ENCODE measurements around the gene POLR2J3. TPM values are rescaled to one million over a fixed set of nuclear protein-coding genes. Genes with fewer than 3 reads are reported as not detected.
"Not testable (repeated sequence)": the region's sequence is repeated elsewhere in the genome, so short reads cannot be mapped to it uniquely, and the experiment has no call there.

POLR2J3 gene
- total RNA-seq, 6 experiments from 2014 or later, result 6.3 to 25.3 (median 12.9) TPM

- DNase-seq; H3K9me3 ChIP-seq; H3K27me3 ChIP-seq; ATAC-seq; H3K27ac ChIP-seq; H3K4me3 ChIP-seq; H3K4me1 ChIP-seq; H3K36me3 ChIP-seq; intact Hi-C loops (cut with DNase I): not testable (repeated sequence)
- no CpG with 5 or more reads among the region's 11 CpGs for WGBS (ENCODE audit: insufficient coverage, low coverage, low lambda C conversion rate, missing lambda C conversion rate)
These were observed 29.6 kb downstream of the POLR2J3 start for GRCh38 chr7:102542771-102543170.

- DNase-seq; H3K4me3 ChIP-seq; intact Hi-C loops (cut with DNase I); H3K27ac ChIP-seq; H3K36me3 ChIP-seq; H3K27me3 ChIP-seq; H3K9me3 ChIP-seq; H3K4me1 ChIP-seq: not testable (repeated sequence)
- WGBS (ENCODE audit: insufficient coverage, low coverage, low lambda C conversion rate, missing lambda C conversion rate), result no CpG with 5 or more reads among the region's 8 CpGs
- peak in 2 of 4 donors; percentile 6 to 8 for ATAC-seq
These were observed 30.3 kb downstream of the POLR2J3 start for GRCh38 chr7:102542083-102542482.

DNA sequence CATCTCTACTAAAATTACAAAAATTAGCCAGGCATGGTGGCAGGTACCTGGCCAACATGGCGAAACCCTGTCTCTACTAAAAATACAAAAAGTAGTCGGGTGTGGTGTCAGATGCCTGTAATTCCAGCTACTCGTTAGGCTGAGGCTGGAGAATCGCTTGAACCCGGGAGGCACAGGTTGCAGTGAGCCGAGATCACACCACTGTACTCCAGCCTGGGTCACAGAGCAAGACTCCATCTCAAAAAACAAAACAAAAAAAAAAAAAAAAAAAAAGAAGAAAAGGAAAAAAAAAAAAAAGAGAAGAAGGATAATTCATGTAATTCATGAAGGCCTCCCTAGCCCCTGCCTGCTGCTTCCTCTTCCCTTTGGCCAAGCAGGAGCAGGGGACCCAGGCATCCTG, 31.8 kb downstream of the POLR2J3 start:
- H3K36me3 ChIP-seq; H3K4me3 ChIP-seq; H3K27me3 ChIP-seq; intact Hi-C loops (cut with DNase I); DNase-seq; ATAC-seq; H3K9me3 ChIP-seq; H3K4me1 ChIP-seq; H3K27ac ChIP-seq: not testable (repeated sequence)
- 97% methylated on average over 4 of the region's 6 CpGs for WGBS (ENCODE audit: insufficient coverage, low coverage, low lambda C conversion rate, missing lambda C conversion rate)

DNA sequence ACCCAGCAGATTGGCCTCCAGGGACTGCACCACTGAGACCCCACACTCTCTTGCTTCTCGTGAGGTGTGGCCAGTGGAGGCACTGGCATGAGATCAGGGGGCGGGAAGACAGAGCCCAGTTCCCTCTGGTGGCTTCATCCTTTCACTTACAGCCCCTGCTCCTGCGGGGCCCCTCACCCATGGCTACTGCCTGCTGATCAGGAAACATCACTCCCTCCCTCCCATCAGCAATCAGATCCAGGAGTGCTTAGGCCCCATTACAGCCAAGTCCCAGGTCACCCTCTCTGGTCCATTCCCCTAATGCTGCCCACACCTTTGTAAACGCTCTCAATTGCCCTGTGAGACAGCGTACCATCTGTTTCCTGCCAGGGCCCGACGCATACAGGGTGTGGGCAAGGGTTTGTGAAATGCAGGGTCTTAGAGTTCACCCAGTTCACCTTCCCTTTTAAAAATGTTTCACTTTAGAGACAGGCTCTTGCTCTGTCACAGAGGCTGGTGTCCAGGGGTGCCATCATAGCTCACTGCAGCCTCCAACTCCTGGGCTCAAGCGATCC, 37.2 kb downstream of the POLR2J3 start:
- DNase-seq; H3K27ac ChIP-seq; H3K4me1 ChIP-seq; H3K36me3 ChIP-seq; ATAC-seq; H3K27me3 ChIP-seq; H3K9me3 ChIP-seq; H3K4me3 ChIP-seq; intact Hi-C loops (cut with DNase I): not testable (repeated sequence)
- no CpG with 5 or more reads among the region's 8 CpGs for WGBS (ENCODE audit: insufficient coverage, low coverage, low lambda C conversion rate, missing lambda C conversion rate)

DNA sequence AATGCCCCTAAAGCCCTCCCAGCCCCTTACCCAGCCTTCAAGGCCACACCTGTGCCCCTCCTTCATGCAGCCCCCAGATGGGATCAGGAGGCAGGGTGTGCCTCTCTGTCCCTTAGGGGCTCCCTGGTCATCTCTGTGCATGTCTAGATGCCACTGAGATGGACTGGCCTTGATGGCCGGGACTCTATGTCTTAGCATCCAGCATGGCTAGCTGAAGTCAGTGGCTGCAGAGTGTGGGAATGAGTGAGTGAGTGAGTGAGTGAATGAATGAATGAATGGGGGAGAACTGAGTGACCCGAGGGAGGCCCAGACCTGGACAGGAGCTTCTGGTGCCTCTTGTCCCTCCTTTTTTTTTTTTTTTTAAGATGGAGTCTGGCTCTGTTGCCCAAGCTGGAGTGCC, 40.3 kb downstream of the POLR2J3 start:
- intact Hi-C loops (cut with DNase I); H3K36me3 ChIP-seq; H3K4me1 ChIP-seq; H3K9me3 ChIP-seq; H3K27ac ChIP-seq; H3K4me3 ChIP-seq; DNase-seq; H3K27me3 ChIP-seq: not testable (repeated sequence)
- peak in 1 of 4 donors; percentile 0 for ATAC-seq
- 89% methylated on average over 1 of the region's 2 CpGs for WGBS (ENCODE audit: insufficient coverage, low coverage, low lambda C conversion rate, missing lambda C conversion rate)

DNA sequence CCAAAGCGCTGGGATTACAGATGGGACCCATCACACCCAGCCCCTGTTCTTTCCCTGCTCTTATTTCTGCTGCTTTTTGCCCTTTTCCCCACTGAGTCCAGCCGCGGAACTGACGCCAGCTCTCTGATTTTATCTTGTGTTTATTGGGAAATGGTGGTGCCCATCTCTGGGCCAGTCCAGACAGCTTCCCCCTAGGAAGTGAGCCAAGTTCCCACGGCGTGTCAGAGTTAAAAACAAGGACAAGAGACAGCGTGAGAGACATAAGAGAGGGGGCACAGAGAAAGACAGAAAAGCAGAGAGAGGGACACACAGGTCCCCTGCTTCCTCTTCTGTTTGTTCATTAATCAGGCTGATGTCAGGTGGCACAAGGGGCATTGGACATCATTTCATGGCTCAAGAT, 40.8 kb downstream of the POLR2J3 start:
- no CpG with 5 or more reads among the region's 7 CpGs for WGBS (ENCODE audit: insufficient coverage, low coverage, low lambda C conversion rate, missing lambda C conversion rate)
- H3K4me1 ChIP-seq; H3K9me3 ChIP-seq; intact Hi-C loops (cut with DNase I); H3K36me3 ChIP-seq; H3K4me3 ChIP-seq; H3K27me3 ChIP-seq; H3K27ac ChIP-seq: not testable (repeated sequence)
- ATAC-seq (peak; percentile 1 to 30 (median 16)), DNase-seq (peak; percentile 21 to 50 (median 39))

GRCh38 chr7:102527822-102528793, 44.3 kb downstream of the POLR2J3 start:
- intact Hi-C loops (cut with DNase I); H3K9me3 ChIP-seq; H3K27me3 ChIP-seq; H3K4me1 ChIP-seq; H3K27ac ChIP-seq; H3K36me3 ChIP-seq; H3K4me3 ChIP-seq: not testable (repeated sequence)
- ATAC-seq, result peak; percentile 4 to 24 (median 12)
- no CpG with 5 or more reads among the region's 13 CpGs for WGBS (ENCODE audit: insufficient coverage, low coverage, low lambda C conversion rate, missing lambda C conversion rate)
- DNase-seq, result peak in 2 of 3 donors; percentile 17 to 29

- H3K4me3 ChIP-seq; H3K9me3 ChIP-seq; H3K36me3 ChIP-seq; H3K27ac ChIP-seq; H3K4me1 ChIP-seq; DNase-seq; H3K27me3 ChIP-seq; intact Hi-C loops (cut with DNase I): not testable (repeated sequence)
- WGBS (ENCODE audit: insufficient coverage, low coverage, low lambda C conversion rate, missing lambda C conversion rate), result 90% methylated on average over 1 of the region's 8 CpGs
- ATAC-seq, result peak in 1 of 4 donors; percentile 2
These were observed 45.2 kb downstream of the POLR2J3 start for GRCh38 chr7:102527182-102527581.

GRCh38 chr7:102524803-102525202, 47.6 kb downstream of the POLR2J3 start:
- H3K9me3 ChIP-seq; H3K36me3 ChIP-seq; H3K27ac ChIP-seq; H3K4me1 ChIP-seq; H3K4me3 ChIP-seq; intact Hi-C loops (cut with DNase I); H3K27me3 ChIP-seq: not testable (repeated sequence)
- DNase-seq, result peak in 2 of 3 donors; percentile 37 to 47
- no CpG with 5 or more reads among the region's 2 CpGs for WGBS (ENCODE audit: insufficient coverage, low coverage, low lambda C conversion rate, missing lambda C conversion rate)
- ATAC-seq, result peak in 2 of 4 donors; percentile 2 to 5

GRCh38 chr7:102520797-102521196, 51.6 kb downstream of the POLR2J3 start:
- ATAC-seq; DNase-seq; H3K27ac ChIP-seq; H3K4me1 ChIP-seq; H3K27me3 ChIP-seq; H3K9me3 ChIP-seq; intact Hi-C loops (cut with DNase I); H3K36me3 ChIP-seq; H3K4me3 ChIP-seq: not testable (repeated sequence)
- no CpG with 5 or more reads among the region's 5 CpGs for WGBS (ENCODE audit: insufficient coverage, low coverage, low lambda C conversion rate, missing lambda C conversion rate)

DNA sequence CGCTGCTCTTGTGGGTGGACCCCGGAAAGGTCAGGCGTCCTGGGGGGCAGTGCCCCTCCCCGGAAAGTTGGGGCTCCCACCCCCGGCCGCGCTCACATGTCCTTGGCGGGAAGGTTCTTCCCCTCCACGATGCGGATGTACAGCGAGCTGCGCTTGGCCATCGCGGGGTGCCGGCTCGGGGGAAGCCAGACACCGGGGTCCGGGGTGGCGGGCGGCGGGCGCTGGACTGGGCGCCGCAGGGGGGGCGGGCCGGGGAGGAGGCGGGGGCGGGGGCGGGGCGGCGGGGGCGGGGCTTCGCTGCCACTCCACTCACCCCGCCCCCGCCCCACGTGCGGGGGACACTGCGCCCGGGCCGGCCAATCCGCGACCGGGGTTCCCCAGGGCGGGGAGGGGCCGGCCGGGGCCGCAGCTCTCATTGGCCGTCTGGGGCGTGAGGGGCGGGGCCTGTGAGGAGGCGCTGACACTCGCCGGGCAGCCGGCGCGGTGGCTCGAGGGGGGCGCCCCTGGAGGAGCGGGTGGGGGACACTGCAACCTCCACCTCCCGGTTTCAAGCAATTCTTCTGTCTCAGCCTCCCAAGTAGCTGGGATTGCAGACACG, 54.7 kb downstream of the POLR2J3 start, which contains the start of gene RASA4B:
Gene RASA4B, minus strand, starts transcription at position 228 of the 598 bp plus-strand sequence. Its CDS starts 67 bp downstream, at position 161.
- H3K9me3 ChIP-seq; H3K4me3 ChIP-seq; H3K27me3 ChIP-seq; H3K36me3 ChIP-seq; intact Hi-C loops (cut with DNase I); H3K4me1 ChIP-seq; H3K27ac ChIP-seq: not testable (repeated sequence)
- WGBS (ENCODE audit: insufficient coverage, low coverage, low lambda C conversion rate, missing lambda C conversion rate), result no CpG with 5 or more reads among the region's 61 CpGs
- DNase-seq, result peak in 2 of 3 donors; percentile 29 to 38
- ATAC-seq, result peak; percentile 95 to 97 (median 96)

Data from right lobe of liver (tissue), 6 donors.